Measurements from ENCODE around the gene EDN1.

DNA sequence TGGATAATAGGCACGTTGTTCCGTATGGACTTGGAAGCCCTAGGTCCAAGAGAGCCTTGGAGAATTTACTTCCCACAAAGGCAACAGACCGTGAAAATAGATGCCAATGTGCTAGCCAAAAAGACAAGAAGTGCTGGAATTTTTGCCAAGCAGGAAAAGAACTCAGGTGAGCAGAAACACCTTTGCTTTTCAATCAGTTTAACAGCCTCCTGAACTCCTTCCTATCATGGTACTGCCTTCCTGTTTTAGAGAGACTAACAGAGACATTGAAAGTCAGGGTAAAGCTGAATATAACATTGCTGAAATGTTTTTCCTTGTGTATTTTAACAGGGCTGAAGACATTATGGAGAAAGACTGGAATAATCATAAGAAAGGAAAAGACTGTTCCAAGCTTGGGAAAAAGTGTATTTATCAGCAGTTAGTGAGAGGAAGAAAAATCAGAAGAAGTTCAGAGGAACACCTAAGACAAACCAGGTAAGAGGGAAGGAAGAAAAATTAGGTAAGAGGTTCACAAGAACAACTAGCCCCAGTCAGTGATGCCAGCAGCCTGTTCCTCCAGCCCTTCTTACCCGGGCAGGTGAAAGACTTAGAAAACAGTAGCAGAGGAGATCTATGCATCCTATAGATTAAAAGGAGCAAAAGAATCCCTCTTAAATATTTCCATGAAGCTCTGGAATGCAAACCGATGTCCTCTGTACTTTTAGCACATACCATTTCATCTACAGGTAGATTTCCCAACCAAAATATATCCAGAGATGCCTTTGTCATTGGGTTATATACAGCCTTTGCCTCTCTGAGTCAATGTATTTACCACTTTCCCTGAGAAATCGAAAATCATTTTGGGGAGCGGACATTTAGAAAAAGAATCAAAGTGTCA lies 4.0 kb downstream of the EDN1 start:
- TF ChIP-seq, protein P1, sequence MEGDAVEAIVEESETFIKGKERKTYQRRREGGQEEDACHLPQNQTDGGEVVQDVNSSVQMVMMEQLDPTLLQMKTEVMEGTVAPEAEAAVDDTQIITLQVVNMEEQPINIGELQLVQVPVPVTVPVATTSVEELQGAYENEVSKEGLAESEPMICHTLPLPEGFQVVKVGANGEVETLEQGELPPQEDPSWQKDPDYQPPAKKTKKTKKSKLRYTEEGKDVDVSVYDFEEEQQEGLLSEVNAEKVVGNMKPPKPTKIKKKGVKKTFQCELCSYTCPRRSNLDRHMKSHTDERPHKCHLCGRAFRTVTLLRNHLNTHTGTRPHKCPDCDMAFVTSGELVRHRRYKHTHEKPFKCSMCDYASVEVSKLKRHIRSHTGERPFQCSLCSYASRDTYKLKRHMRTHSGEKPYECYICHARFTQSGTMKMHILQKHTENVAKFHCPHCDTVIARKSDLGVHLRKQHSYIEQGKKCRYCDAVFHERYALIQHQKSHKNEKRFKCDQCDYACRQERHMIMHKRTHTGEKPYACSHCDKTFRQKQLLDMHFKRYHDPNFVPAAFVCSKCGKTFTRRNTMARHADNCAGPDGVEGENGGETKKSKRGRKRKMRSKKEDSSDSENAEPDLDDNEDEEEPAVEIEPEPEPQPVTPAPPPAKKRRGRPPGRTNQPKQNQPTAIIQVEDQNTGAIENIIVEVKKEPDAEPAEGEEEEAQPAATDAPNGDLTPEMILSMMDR (conservative IDR thresholded peaks at IDR 0.05 in 1 of 2, IDR thresholded peaks at IDR 0.05 in 1 of 2; ENCODE audit: low read depth in 1 of 2, low read length in 2 of 2): no peak
- no peak for TF ChIP-seq EZH2 (IDR thresholded peaks at IDR 0.05; ENCODE audit: low read length, missing control alignments)

All from fibroblast of lung (primary cell).